HG02571 (cell line): ENCODE results near the gene GCNT2.
A peak's percentile ranks its signal among the peaks of the same experiment; 100 is the strongest.
"Not testable (repeated sequence)": the region's sequence is repeated elsewhere in the genome, so short reads cannot be mapped to it uniquely, and the experiment has no call there.

Experiments
- ATAC-seq: cut with Tn5 transposase; IDR thresholded peaks from one replicate; pipeline ENCODE4 v1.9.1; 2021; ENCODE audit warnings: mild to moderate bottlenecking, moderate library complexity; ENCODE audit not compliant: unreplicated experiment

GCNT2 gene

DNA sequence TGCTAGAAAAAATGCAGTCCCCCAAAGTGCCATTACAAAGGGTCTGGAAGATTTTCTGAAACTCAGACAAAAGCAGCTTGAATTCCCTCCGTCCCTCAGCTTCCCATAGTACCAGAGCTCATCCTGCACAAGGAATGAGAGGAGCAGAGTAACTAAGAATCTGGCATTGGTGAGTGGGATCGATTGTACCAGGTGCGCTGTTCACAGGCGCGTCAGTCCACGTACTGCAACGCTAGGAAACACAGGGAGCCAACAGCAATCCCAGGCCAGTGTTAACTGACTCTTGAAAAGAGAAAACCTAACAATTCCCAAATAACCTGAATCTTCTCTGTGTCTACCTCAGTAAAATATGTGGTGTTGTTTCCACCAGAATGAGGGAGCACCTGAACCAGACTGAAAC is 77.9 kb downstream of the GCNT2 start:
- ATAC-seq, result no peak

DNA sequence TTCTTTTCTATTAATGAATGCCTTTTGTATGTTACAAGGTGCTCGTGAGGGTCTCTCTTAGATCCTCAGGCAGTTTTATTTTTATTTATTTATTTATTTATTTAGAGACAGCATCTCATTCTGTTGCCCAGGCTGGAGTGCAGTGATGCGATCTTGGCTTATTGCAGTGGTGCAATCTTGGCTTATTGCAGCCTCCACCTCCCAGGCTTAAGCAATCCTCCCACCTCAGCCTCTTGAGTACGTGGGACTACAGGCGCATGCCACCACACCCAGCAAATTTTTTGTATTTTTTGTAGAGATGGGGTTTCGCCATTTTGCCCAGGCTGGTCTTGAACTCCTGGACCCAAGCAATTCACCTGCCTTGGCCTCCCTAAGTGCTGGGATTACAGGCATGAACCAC is 79.5 kb downstream of the GCNT2 start:
- ATAC-seq, result not testable (repeated sequence)

DNA sequence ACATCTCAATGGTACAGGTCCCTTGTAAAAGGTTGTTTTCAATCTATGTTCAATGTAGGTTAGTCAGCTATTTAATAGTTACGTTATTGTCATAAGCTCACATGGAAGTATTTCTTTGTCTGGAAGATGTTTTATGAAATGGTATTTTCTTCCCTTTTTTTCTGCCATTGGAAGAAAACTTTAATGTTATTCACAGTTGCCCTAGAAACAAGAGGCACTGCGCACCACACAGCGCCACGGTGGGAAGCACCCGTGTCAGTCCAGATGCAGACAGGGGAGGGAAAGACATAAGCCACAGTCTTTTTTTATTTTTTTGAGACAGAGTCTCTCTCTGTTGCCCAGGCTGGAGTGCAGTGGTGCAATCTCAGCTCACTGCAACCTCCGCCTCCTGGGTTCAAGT is 82.1 kb downstream of the GCNT2 start:
- no peak for ATAC-seq

DNA sequence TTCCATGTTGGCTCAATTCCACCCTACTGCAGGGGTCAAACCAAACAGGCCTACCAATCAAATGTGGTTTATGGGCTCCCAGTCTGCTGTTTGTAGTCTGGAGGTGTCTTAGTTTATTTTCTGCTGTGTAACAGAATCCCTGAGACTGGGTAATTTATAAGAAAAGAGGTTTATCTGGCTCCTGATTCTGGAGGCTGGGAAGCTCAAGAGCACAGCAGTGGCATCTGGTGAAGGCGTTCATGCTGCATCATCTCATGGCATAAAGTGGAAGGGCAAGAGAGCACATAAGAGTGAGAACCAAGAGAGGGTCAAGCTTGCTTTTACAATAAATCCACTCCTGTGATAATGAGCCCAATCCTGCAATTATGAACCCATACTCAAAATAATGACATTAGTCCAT is 87.9 kb downstream of the GCNT2 start:
- ATAC-seq, result no peak

DNA sequence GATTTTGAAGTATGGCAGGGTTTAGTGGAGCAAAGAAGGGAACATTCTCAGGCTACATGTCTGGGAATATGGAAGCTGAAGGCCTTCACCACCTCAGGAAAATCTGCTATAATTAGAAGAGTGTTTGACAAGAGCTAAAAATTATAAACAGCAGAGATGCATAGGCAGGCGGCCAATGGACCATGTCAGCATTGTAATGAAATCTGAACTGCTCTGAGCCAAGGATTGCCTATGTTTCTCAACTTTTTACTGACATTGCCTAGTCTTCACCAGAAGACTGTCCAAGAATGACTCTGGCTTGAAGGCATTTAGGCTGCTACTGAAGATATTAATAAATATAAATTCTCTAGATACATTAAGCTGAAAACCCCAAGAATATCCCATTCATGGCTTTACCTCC is 89.1 kb downstream of the GCNT2 start:
- ATAC-seq, result no peak

DNA sequence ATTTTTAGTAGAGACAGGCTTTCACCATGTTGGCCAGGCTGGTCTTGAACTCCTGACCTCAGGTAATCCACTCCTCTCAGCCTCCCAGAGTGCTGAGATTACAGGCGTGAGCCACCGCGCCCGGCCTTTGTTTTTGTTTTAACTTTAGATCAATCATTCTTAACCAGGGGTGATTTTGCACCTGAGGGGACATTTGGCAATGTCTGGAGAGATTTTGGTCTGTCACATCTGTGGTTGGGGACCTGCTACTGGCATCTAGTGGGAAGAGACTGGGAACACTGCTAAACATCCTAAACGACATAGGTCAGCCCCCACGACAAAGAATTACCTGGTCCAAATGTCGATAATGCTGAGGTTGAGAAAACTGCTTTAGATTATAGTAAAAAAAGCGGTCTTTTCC is 91.0 kb downstream of the GCNT2 start:
- no peak for ATAC-seq

DNA sequence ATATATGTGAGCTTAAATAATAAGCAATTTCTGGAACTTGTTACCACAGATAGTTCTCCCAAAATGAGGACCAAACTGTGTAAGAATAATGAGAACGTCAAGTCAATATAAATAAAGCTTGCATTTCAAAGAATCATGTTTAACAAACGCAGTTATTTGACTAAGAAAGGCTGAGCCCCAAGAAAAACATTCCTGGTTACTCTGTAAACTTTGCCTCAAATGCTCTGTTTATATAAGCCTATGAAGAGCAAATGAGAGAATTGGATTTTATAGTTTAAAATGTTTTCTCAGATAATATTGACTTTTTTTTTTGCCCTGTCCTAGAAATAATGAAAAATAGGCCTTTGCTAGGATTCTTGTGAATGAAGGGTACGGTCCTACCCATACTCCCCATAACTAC is 91.9 kb downstream of the GCNT2 start:
- no peak for ATAC-seq

DNA sequence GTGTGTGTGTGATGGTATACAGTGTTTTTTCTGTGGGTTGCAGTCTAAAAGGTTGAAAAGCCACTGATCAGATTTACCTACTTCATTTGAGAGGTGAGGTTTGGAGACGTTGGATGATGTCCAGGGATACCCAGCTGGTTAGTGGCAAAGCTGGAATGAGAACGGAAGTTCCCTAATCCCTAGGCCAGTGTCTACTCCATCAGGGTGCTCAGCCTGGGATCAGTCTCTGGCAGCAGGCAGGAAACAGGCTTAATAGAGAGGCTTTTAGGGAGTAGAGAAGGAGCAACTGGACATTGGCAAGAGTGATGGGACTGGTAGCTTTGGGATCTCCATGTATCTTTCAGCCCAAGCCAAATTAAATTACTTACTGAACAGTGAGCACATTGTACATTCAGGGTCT is 92.6 kb downstream of the GCNT2 start:
- ATAC-seq, result no peak

DNA sequence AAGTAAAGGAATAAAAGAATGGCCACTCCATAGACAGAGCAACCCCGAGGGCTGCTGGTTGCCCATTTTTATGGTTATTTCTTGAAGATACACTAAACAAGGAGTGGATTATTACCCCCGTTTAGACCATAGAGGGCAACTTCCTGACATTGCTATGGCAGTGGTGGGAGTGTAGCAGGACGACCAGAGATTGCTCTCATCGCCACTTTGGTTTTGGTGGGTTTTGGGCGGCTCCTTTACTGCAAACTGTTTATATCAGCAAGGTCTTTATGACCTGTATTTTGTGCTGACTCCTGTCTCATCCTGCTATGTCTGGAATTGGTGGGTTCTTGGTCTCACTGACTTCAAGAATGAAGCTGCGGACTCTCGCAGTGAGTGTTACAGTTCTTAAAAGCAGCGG is 94.5 kb downstream of the GCNT2 start:
- ATAC-seq, result no peak

DNA sequence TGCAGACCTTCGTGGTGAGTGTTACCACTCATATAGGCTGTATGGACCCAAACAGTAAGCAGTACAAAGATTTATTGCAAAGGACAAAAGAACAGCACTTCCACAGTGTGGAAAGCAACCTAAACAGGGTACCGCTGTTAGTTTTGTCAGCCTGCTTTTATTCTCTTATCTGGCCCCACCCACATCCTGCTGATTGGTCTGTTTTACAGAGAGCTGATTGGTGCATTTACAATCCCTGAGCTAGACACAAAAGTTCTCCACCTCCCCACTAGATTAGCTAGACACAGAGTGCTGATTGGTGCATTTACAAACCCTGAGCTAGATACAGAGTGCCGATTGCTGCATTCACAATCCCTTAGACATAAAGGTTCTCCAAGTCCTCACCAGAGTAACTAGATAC is 95.1 kb downstream of the GCNT2 start:
- not testable (repeated sequence) for ATAC-seq

DNA sequence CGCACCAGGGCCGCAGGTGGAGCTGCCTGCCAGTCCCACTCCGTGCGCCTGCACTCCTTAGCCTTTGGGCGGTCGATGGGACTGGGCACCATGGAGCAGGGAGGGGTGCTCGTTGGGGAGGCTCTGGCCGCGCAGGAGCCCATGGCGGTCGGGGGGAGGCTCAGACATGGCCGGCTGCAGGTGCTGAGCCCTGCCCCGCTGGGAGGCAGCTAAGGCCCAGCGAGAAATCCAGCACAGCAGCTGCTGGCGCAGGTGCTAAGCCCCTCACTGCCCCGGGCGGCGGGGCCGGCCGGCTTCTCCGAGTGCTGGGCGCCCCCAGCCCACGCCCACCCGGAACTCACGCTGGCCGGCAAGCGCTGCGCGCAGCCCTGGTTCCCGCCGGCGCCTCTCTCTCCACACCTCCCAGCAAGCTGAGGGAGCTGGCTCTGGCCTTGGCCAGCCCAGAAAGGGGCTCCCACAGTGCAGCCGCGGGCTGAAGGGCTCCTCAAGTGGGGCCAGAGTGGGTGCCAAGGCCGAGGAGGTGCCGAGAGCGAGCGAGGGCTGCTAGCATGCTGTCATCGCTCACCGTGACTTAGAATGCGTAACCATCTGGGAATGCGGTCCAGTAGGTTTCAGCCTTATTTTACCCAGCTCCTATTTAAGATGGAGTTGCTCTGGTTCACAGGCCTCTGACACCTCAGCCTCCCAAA is 96.0 kb downstream of the GCNT2 start:
- no peak for ATAC-seq

DNA sequence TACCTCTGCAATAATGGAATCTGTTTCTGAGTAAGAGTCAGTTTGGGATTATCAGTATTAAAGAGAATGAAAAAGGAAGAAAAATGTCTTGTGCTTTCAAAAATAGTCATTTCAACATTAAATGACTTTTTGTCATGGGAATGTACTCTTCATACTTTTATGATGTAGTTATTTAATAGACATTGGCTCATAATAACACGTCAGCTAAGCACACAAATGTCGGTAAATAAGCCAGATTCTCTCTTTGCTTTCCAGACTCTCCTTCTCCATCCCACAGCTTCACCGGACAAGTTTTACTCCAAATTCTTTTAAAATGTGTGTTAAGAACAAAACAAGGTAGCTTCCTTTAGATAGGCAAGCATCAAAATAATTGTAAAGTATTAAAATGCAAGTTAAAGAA is 97.3 kb downstream of the GCNT2 start:
- ATAC-seq, result no peak

DNA sequence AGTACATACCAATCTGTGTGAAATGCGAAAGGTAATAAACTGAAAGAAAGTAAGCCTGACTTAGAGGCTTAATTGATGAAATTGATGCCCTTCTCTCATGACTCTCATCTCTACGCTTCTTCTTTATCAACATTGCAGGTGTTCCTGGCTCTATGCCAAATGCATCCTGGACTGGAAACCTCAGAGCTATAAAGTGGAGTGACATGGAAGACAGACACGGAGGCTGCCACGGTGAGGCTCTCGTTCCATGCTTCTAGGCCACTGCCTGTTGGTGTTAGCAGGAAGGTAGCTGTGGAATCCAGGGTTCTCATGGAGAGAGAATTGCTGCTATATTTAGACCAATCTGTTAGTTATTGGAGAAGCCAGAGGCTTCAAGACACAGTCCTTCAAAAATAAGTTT is 100.1 kb downstream of the GCNT2 start:
- no peak for ATAC-seq

DNA sequence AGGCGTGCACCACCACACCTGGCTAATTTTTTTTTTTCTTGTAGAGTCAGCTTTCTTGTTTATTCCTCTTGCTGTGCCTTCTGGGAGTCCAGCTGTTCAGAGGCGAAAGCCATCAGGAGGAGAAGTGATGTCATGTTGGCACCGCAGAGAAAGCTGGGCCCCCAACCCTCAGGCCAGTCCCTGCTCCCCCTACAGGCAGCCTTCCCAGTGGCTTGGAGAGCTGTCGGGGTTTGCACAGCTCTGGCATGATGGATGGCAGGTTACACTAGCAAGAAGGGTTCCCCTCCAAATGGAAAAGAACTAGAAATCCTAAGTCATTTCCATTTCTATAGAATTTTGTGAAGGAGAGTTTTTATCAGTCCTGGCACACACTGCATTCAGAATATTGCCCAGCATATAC is 100.7 kb downstream of the GCNT2 start:
- ATAC-seq, result no peak

DNA sequence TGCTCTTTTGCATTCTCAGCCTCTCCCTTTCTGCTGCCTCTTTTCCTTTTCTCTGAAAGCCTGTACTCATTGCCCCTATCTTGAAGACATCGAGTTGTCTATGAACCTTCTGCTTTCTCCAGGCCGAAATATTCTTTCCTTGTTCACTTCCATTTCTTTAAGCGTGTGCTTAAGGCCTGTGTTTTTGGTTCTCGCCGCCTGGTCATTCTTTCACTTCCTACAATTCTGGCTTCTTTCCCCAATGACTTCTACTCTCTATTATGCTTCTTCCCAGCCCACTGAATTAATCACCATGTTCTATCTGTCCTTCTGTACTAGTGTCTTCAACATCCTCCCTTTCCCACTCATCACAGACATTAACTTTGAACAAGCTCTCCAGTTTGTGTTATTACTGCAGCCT is 103.7 kb downstream of the GCNT2 start:
- ATAC-seq, result no peak

DNA sequence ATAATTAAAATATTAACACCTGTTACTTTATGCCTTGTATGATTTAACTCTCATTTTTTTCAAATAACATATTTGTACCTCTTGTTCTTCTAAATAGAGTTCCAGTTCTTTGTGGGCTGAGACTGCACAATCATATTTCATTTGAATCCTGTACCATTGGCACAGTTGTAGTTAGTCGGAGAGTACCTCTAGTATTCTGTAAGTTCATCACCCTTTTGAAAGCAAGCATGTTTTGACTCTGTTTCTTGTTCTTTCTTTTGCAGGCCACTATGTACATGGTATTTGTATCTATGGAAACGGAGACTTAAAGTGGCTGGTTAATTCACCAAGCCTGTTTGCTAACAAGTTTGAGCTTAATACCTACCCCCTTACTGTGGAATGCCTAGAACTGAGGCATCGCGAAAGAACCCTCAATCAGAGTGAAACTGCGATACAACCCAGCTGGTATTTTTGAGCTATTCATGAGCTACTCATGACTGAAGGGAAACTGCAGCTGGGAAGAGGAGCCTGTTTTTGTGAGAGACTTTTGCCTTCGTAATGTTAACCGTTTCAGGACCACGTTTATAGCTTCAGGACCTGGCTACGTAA is 105.1 kb downstream of the GCNT2 start:
- ATAC-seq, result peak; percentile 82

DNA sequence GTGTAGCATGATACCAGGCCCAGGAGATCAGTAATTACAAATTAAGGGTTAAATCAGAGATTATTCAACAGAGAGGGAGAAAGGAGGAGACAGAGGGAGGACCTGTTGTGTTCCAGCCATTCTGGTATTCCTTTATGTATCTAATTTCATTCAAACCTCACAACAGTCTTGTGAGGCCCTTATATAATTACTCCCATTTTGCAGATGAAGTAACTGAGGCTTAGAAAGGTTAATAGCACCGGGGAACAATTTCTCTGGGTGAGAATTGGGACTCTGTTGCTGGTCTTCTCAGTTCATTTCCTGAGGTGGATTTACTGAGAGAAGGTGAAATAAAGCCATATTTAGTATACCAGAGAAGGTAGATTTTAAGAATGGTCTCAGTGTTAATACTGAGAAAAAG is 106.6 kb downstream of the GCNT2 start:
- no peak for ATAC-seq

DNA sequence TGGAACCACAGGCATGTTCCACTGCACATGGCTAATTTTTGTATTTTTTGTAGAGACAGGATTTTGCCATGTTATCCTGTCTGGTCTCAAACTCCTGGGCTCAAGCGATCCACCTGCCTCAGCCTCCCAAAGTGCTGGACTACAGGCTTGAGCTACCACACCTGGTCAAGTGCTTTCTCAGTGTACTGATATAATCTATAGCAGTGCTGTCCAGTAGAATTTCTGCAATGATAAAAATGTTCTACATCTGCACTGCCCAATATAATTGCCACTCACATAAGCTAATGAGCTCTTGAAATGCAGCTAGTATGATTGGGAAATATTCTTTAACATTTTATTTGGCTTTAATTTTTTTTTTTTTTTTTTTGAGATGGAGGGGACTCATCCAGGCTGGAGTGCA is 109.0 kb downstream of the GCNT2 start:
- no peak for ATAC-seq

DNA sequence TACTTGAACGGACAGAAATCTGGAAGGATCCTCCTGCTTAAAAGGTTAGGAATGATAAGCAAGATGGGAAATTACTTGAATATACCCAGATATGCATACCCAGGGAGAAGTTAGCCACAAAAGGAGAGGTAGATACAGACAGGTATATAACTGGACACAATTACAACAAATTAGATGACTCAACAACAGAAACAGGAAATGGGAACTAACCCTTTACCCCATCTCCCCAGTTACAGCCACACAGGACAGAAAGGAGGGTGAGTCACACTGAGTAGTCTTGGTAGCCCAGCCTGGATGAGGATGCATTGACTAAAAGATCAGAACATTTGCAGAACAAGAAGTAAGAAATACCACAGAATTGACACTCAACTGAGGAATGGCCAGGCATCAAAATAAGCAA is 112.1 kb downstream of the GCNT2 start:
- peak; percentile 82 for ATAC-seq

DNA sequence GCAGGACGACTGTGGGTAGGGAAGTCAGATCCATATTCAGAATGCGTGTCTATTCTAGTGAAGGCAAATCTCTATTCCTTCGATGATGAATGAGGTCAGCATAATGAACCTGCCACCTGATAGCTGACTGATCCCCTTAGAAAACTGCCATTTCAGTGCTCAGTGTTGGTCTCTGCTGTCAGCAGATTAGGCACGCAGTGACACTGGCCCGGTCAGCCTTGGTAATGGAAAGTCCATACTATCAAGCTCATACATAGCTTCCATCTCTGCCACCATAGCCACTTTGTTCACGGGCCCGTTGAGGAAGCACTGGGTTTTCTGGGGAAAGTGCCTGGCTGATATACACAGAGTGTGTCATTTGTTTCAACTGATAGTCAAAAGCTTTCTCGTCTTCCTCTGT is 119.3 kb downstream of the GCNT2 start:
- no peak for ATAC-seq

DNA sequence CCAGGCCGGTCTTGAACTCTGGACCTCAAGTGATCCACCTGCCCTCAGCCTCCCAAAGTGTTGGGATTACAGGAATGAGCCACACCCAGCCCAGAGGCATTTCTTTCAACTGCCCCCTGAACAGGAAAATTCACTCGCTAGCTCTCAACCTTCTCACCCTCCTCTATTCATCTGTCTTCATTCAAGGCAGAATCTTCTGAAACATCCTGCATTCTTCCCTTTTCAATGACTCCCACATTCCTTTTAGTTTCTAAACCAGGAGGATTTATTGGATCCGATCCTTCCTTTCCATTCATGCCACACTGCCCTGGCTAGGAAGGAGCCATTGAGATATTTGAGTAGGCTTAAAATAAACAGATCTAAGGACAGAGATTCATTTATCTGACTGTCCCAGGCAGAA is 120.4 kb downstream of the GCNT2 start:
- ATAC-seq, result no peak

DNA sequence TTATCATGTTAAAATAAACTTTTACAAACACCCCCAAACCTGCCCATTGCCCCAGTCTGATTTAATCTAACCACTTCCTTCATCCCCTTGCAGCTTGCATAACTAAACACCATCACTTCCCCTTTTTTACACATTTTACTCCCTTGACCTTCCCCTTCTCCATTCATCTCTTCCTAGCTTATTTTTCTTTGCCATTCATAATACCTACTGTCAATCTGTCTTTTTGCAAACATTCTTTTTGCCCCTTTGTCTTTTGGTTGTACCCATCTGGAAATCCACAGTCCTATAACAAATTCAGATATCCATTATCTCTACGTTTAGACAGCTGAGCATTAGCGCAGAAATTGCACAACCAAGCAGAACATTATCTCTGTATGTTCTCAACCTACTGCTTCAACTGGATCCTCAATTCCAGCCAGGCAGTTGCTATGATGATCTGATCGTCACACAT is 122.1 kb downstream of the GCNT2 start:
- ATAC-seq, result no peak

DNA sequence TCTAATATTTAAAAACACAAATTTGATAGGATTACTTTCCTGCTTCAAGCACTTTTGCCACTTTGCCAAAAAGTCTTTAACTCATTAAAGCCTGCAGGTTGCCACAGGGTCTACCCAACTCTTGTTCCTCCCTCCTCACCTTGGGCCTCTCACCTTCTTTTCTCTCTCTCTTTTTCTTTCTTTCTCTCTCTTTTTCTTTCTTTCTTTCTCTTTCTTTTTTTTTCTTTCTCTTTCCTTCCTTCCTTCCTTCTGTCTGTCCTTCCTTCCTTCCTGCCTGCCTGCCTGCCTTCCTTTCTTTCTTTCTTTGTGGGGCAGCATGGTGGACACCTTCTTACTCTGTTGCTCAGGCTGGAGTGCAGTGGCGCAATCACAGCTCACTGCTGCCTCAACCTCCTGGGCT is 123.1 kb downstream of the GCNT2 start:
- no peak for ATAC-seq
